Liver (tissue), 9 donors: Measurements from ENCODE around the gene MEX3C. TPM values are rescaled to one million over a fixed set of nuclear protein-coding genes. Genes with fewer than 3 reads are reported as not detected.

ENCODE experiments used
- DNase-seq: peaks from one replicate; pipeline ENCODE4 v3.0.0-alpha.2; 2017; ENCODE audit warnings: low spot score
- H3K27ac ChIP-seq, 2 donors: one replicate each; pipeline ENCODE4 v1.7.0; 2013; ENCODE audit warnings: inconsistent platforms in 2 of 2, low read length in 2 of 2, control low read depth in 1 of 2, low read depth in 1 of 2, mild to moderate bottlenecking in 1 of 2
- H3K27me3 ChIP-seq, 4 donors: one replicate each; pipeline versions ENCODE4 v1.6.1 to v1.7.0; 2013; ENCODE audit warnings: low read length in 3 of 4, inconsistent platforms in 1 of 4, mild to moderate bottlenecking in 1 of 4, moderate library complexity in 1 of 4; ENCODE audit not compliant: control insufficient read depth in 4 of 4, insufficient read depth in 4 of 4
- H3K36me3 ChIP-seq, 4 donors: one replicate each; pipeline versions ENCODE4 v1.6.1 to v1.7.0; 2013; ENCODE audit warnings: low read length in 3 of 4, mild to moderate bottlenecking in 3 of 4, low read depth in 1 of 4, moderate library complexity in 1 of 4; ENCODE audit not compliant: control insufficient read depth in 4 of 4, insufficient read depth in 3 of 4
- H3K4me1 ChIP-seq, 4 donors: one replicate each; pipeline versions ENCODE4 v1.6.1 to v1.7.0; 2013; ENCODE audit warnings: low read length in 3 of 4, mild to moderate bottlenecking in 3 of 4, moderate library complexity in 1 of 4; ENCODE audit not compliant: control insufficient read depth in 4 of 4, insufficient read depth in 4 of 4
- H3K4me3 ChIP-seq, 3 donors: one replicate each; pipeline versions ENCODE4 v1.6.1 to v1.7.0; 2013; ENCODE audit warnings: low read length in 3 of 3, control low read depth in 1 of 3, low read depth in 1 of 3, mild to moderate bottlenecking in 1 of 3
- H3K9ac ChIP-seq, 2 donors: one replicate each; pipeline ENCODE4 v1.7.0; 2013; ENCODE audit warnings: low read length in 2 of 2, mild to moderate bottlenecking in 2 of 2, moderate library complexity in 2 of 2, control low read depth in 1 of 2, low read depth in 1 of 2
- H3K9me3 ChIP-seq, 4 donors: one replicate each; pipeline versions ENCODE4 v1.6.1 to v1.7.0; 2013; ENCODE audit warnings: low read length in 3 of 4; ENCODE audit not compliant: control insufficient read depth in 4 of 4
- EGR1 ChIP-seq, 2 donors: IDR thresholded peaks; 2 replicates each; pipeline ENCODE4 v1.6.1; 2016 to 2018; ENCODE audit warnings: antibody characterized with exemption in 2 of 2, low read depth in 2 of 2
- FOXA1 ChIP-seq: IDR thresholded peaks from 2 replicates; pipeline ENCODE4 v1.6.1; 2016; ENCODE audit warnings: antibody characterized with exemption
- FOXA2 ChIP-seq: IDR thresholded peaks from 2 replicates; pipeline ENCODE4 v1.6.1; 2016; ENCODE audit warnings: antibody characterized with exemption
- GABPA ChIP-seq, 2 donors: IDR thresholded peaks in 1 of 2; conservative IDR thresholded peaks in 1 of 2; 2 replicates each; pipeline ENCODE4 v1.6.1; 2016; ENCODE audit warnings: antibody characterized with exemption in 2 of 2, mild to moderate bottlenecking in 1 of 2, moderate library complexity in 1 of 2
- HNF4A ChIP-seq, 2 donors: conservative IDR thresholded peaks; 2 replicates each; pipeline ENCODE4 v1.6.1; 2016; ENCODE audit warnings: antibody characterized with exemption in 2 of 2, mild to moderate bottlenecking in 2 of 2
- HNF4G ChIP-seq: IDR thresholded peaks from 2 replicates; pipeline ENCODE4 v1.6.1; 2016; ENCODE audit warnings: antibody characterized with exemption
- JUND ChIP-seq, 2 donors: IDR thresholded peaks; 2 replicates each; pipeline ENCODE4 v1.6.1; 2016; ENCODE audit warnings: antibody characterized with exemption in 2 of 2
- NR2F2 ChIP-seq: IDR thresholded peaks from 2 replicates; pipeline ENCODE4 v1.6.1; 2016; ENCODE audit warnings: antibody characterized with exemption
- RAD21 ChIP-seq, 2 donors: IDR thresholded peaks; 2 replicates each; pipeline ENCODE4 v1.6.1; 2016; ENCODE audit warnings: antibody characterized with exemption in 2 of 2, mild to moderate bottlenecking in 2 of 2
- RXRA ChIP-seq, 2 donors: IDR thresholded peaks; 2 replicates each; pipeline ENCODE4 v1.6.1; 2017 to 2018; ENCODE audit warnings: antibody characterized with exemption in 2 of 2, mild to moderate bottlenecking in 1 of 2
- SP1 ChIP-seq: IDR thresholded peaks from 2 replicates; pipeline ENCODE4 v1.6.1; 2018; ENCODE audit warnings: antibody characterized with exemption, mild to moderate bottlenecking
- TAF1 ChIP-seq: conservative IDR thresholded peaks from 2 replicates; pipeline ENCODE4 v1.6.1; 2016; ENCODE audit warnings: antibody characterized with exemption, mild to moderate bottlenecking
- YY1 ChIP-seq: IDR thresholded peaks from 2 replicates; pipeline ENCODE4 v1.6.1; 2016; ENCODE audit warnings: antibody characterized with exemption, mild to moderate bottlenecking
- WGBS: extraction: QIAGEN DNeasy Blood & Tissue Kit; methylation state at CpG from one replicate; pipeline ENCODE4 v1.1.7; 2013; 5-methylcytosine and 5-hydroxymethylcytosine counted together
- polyA plus RNA-seq, 2 donors: library from polyadenylated mRNA; stranded (reverse) in 1 of 2; unstranded in 1 of 2; fragments of 200-250 nt in 1 of 2; fragments of >200 nt in 1 of 2; fragmentation: Nextera tagmentation in 1 of 2; extraction: Ambion mirVana in 1 of 2; gene quantifications; one replicate each; pipeline versions ENCODE4 v1.2.1 to v1.2.3, GENCODE V29; 2013 to 2015
- total RNA-seq, 2 donors: library from RNA; depleted of rRNA; stranded (reverse); fragments of >200 nt; gene quantifications; one replicate each; pipeline ENCODE4 v1.2.3, GENCODE V29; 2014
- TF ChIP-seq, protein P1 (sequence below): IDR thresholded peaks from 2 replicates; pipeline ENCODE4 v1.6.1; 2016; ENCODE audit warnings: antibody characterized with exemption, mild to moderate bottlenecking
- TF ChIP-seq, protein P2 (sequence below): IDR thresholded peaks from 2 replicates; pipeline ENCODE4 v1.6.1; 2016; ENCODE audit warnings: antibody characterized with exemption
- TF ChIP-seq, protein P3 (sequence below): fragments of 150-350 bp; IDR thresholded peaks from 2 replicates; pipeline ENCODE4 v1.5.1; 2017; ENCODE audit warnings: improper control_type of control experiment, low read depth, low read length; ENCODE audit not compliant: missing input control
- TF ChIP-seq, protein P4 (sequence below): IDR thresholded peaks from 2 replicates; pipeline ENCODE4 v1.6.1; 2016; ENCODE audit warnings: antibody characterized with exemption
- TF ChIP-seq, protein P5 (sequence below): IDR thresholded peaks from 2 replicates; pipeline ENCODE4 v1.6.1; 2016; ENCODE audit warnings: antibody characterized with exemption
- donor health status: healthy.
- donor health status: healthy.
- donor health status: healthy.
- donor health status: healthy.
- donor health status: healthy.

Gene MEX3C
- total and polyA plus RNA-seq, 4 donors: 2.7 to 16.1 (median 8.6) TPM

DNA sequence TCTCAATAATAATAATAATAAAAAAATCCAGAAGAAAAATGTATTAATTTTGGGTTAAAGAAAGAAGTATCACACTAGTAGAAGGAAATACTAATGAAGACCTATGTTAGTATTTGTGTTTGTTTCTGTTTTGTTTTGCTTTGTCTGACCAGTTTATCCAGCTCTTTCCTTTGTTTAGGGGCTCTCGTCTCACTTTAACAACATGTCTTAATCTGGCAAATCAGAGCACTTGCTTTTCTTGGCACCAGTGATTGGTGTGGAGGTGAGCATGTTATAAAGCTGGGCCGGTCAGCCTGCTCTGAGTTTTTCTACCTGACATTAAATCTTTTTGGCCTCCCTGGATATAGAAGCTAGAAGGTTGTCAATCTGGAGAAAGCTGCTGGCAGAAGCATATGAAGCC is 15.1 kb upstream of the MEX3C start:
- H3K9me3 ChIP-seq: no peaks in the 10 kb centered on the region
- 90% methylated on average over 2 of the region's 2 CpGs for WGBS
- no peaks in the 10 kb centered on the region for H3K4me1 ChIP-seq
- no peak overlapping the region for H3K27ac ChIP-seq
- TF ChIP-seq JUND (IDR thresholded peaks at IDR 0.05): no peak
- TF ChIP-seq, protein P1, sequence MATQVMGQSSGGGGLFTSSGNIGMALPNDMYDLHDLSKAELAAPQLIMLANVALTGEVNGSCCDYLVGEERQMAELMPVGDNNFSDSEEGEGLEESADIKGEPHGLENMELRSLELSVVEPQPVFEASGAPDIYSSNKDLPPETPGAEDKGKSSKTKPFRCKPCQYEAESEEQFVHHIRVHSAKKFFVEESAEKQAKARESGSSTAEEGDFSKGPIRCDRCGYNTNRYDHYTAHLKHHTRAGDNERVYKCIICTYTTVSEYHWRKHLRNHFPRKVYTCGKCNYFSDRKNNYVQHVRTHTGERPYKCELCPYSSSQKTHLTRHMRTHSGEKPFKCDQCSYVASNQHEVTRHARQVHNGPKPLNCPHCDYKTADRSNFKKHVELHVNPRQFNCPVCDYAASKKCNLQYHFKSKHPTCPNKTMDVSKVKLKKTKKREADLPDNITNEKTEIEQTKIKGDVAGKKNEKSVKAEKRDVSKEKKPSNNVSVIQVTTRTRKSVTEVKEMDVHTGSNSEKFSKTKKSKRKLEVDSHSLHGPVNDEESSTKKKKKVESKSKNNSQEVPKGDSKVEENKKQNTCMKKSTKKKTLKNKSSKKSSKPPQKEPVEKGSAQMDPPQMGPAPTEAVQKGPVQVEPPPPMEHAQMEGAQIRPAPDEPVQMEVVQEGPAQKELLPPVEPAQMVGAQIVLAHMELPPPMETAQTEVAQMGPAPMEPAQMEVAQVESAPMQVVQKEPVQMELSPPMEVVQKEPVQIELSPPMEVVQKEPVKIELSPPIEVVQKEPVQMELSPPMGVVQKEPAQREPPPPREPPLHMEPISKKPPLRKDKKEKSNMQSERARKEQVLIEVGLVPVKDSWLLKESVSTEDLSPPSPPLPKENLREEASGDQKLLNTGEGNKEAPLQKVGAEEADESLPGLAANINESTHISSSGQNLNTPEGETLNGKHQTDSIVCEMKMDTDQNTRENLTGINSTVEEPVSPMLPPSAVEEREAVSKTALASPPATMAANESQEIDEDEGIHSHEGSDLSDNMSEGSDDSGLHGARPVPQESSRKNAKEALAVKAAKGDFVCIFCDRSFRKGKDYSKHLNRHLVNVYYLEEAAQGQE: no peak
- TF ChIP-seq NR2F2: no peak
- no peak for TF ChIP-seq SP1
- TF ChIP-seq RXRA (IDR thresholded peaks at IDR 0.05): no peak
- TF ChIP-seq HNF4A (conservative IDR thresholded peaks at IDR 0.05): no peak
- TF ChIP-seq, protein P2, sequence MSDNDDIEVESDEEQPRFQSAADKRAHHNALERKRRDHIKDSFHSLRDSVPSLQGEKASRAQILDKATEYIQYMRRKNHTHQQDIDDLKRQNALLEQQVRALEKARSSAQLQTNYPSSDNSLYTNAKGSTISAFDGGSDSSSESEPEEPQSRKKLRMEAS: no peak
- TF ChIP-seq, protein P3, sequence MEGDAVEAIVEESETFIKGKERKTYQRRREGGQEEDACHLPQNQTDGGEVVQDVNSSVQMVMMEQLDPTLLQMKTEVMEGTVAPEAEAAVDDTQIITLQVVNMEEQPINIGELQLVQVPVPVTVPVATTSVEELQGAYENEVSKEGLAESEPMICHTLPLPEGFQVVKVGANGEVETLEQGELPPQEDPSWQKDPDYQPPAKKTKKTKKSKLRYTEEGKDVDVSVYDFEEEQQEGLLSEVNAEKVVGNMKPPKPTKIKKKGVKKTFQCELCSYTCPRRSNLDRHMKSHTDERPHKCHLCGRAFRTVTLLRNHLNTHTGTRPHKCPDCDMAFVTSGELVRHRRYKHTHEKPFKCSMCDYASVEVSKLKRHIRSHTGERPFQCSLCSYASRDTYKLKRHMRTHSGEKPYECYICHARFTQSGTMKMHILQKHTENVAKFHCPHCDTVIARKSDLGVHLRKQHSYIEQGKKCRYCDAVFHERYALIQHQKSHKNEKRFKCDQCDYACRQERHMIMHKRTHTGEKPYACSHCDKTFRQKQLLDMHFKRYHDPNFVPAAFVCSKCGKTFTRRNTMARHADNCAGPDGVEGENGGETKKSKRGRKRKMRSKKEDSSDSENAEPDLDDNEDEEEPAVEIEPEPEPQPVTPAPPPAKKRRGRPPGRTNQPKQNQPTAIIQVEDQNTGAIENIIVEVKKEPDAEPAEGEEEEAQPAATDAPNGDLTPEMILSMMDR: no peak
- TF ChIP-seq FOXA2: no peak
- TF ChIP-seq FOXA1: no peak
- TF ChIP-seq, protein P4, sequence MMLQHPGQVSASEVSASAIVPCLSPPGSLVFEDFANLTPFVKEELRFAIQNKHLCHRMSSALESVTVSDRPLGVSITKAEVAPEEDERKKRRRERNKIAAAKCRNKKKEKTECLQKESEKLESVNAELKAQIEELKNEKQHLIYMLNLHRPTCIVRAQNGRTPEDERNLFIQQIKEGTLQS: no peak
- TF ChIP-seq TAF1: no peak
- no peak for TF ChIP-seq YY1
- no peak for TF ChIP-seq EGR1 (IDR thresholded peaks at IDR 0.05; ENCODE audit: low read depth in 2 of 2)
- no peak for TF ChIP-seq HNF4G
- no peak for TF ChIP-seq GABPA (IDR thresholded peaks at IDR 0.05 in 1 of 2, conservative IDR thresholded peaks at IDR 0.05 in 1 of 2)
- TF ChIP-seq, protein P5, sequence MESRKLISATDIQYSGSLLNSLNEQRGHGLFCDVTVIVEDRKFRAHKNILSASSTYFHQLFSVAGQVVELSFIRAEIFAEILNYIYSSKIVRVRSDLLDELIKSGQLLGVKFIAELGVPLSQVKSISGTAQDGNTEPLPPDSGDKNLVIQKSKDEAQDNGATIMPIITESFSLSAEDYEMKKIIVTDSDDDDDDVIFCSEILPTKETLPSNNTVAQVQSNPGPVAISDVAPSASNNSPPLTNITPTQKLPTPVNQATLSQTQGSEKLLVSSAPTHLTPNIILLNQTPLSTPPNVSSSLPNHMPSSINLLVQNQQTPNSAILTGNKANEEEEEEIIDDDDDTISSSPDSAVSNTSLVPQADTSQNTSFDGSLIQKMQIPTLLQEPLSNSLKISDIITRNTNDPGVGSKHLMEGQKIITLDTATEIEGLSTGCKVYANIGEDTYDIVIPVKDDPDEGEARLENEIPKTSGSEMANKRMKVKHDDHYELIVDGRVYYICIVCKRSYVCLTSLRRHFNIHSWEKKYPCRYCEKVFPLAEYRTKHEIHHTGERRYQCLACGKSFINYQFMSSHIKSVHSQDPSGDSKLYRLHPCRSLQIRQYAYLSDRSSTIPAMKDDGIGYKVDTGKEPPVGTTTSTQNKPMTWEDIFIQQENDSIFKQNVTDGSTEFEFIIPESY: no peak
- TF ChIP-seq RAD21 (IDR thresholded peaks at IDR 0.05): no peak
- no peak overlapping the region for H3K9ac ChIP-seq
- no peaks in the 10 kb centered on the region for H3K36me3 ChIP-seq
- no peak for DNase-seq
- no peaks in the 10 kb centered on the region for H3K27me3 ChIP-seq
- H3K4me3 ChIP-seq: no peak overlapping the region
